GM18858 (cell line): ENCODE measurements around the gene BHLHE23.

ENCODE experiments used
- ATAC-seq: cut with Tn5 transposase; IDR thresholded peaks from one replicate; pipeline ENCODE4 v1.9.1; 2021; ENCODE audit not compliant: unreplicated experiment

The BHLHE23 gene

GRCh38 chr20:62975812-62976508 is 30.8 kb downstream of the BHLHE23 start:
- no peak for ATAC-seq

- no peak for ATAC-seq
These were observed 31.5 kb downstream of the BHLHE23 start for GRCh38 chr20:62975251-62975760.

- ATAC-seq: no peak
These were observed 33.7 kb downstream of the BHLHE23 start for GRCh38 chr20:62972845-62973745.

GRCh38 chr20:62971950-62972844 is 34.6 kb downstream of the BHLHE23 start:
- no peak for ATAC-seq

GRCh38 chr20:62971211-62971949 is 35.4 kb downstream of the BHLHE23 start:
- ATAC-seq: no peak

- no peak for ATAC-seq
These were observed 36.2 kb downstream of the BHLHE23 start for GRCh38 chr20:62970307-62971210.

- ATAC-seq: no peak
These were observed 36.8 kb downstream of the BHLHE23 start for GRCh38 chr20:62969939-62970306.

GRCh38 chr20:62969179-62969760 is 37.5 kb downstream of the BHLHE23 start:
- no peak for ATAC-seq

GRCh38 chr20:62968378-62969178 is 38.2 kb downstream of the BHLHE23 start:
- no peak for ATAC-seq

GRCh38 chr20:62967628-62968351 is 39.0 kb downstream of the BHLHE23 start:
- ATAC-seq: no peak

- ATAC-seq: no peak
These were observed 39.6 kb downstream of the BHLHE23 start for GRCh38 chr20:62967149-62967501.

GRCh38 chr20:62966212-62967148 is 40.3 kb downstream of the BHLHE23 start:
- no peak for ATAC-seq

- no peak for ATAC-seq
These were observed 41.4 kb downstream of the BHLHE23 start for GRCh38 chr20:62965363-62965771.

- no peak for ATAC-seq
These were observed 42.1 kb downstream of the BHLHE23 start for GRCh38 chr20:62964700-62965099.

GRCh38 chr20:62963614-62964397 is 43.0 kb downstream of the BHLHE23 start:
- ATAC-seq: no peak
